K562 (cell line): ENCODE data around the gene ZNF750. TPM values are rescaled to one million over a fixed set of nuclear protein-coding genes. Genes with fewer than 3 reads are reported as not detected.

Experiments used
- ATAC-seq: fragments of 200-7000 bp; cut with Tn5 transposase; 3 replicates; pipeline ENCODE4 v1.9.1; 2020; ENCODE audit warnings: moderate library complexity
- BruUV-seq: library from RNA; stranded (reverse); fragments of 400-500 nt; replicated peaks from 2 replicates; lab custom pipeline; 2021; lab: Mats Ljungman, UMichigan
- CTCF ChIA-PET: fragments of 300-600 bp; formaldehyde crosslinking; extraction: SDS; loops from one replicate; lab custom pipeline; 2021; ENCODE audit warnings: low intra/inter-chr PET ratio; lab: Yijun Ruan, JAX
- POLR2A ChIA-PET: fragments of 300-600, 350-650 bp; sonication (Branson Sonifier 250); formaldehyde crosslinking; extraction: SDS; loops from one replicate; lab custom pipeline; 2021; ENCODE audit warnings: antibody characterized with exemption, inconsistent platforms; lab: Yijun Ruan, JAX
- DNase-seq, 4 experiments: peaks; one replicate each; pipeline versions ENCODE4 v3.0.0 to v3.0.0-alpha.2; 2011 to 2018; ENCODE audit warnings: low spot score in 3 of 4, mixed read lengths in 3 of 4; ENCODE audit errors: extremely low read depth in 1 of 4
- FAIRE-seq: peaks from 2 replicates; lab custom pipeline; 2011; peaks lifted over from hg19 to GRCh38; lab: Jason Lieb, UNC
- H2AFZ ChIP-seq: 2 replicates; pipeline ENCODE4 v1.6.0; 2011; ENCODE audit warnings: low read depth, low read length, control low read depth, inconsistent platforms
- H3K27ac ChIP-seq: fragments of 200-600 bp; 3 replicates; pipeline ENCODE4 v1.8.0; 2011; ENCODE audit warnings: low read depth, mild to moderate bottlenecking, control low read depth, inconsistent platforms, low read length, moderate library complexity, mixed read lengths; ENCODE audit errors: extremely low read depth
- H3K27me3 ChIP-seq, 2 experiments: fragments of 300-600 bp in 1 of 2; 2 replicates in 1 of 2; 3 replicates in 1 of 2; pipeline versions ENCODE4 v1.6.0 to v1.8.0; 2011; ENCODE audit warnings: inconsistent platforms in 2 of 2, low read length in 2 of 2, mild to moderate bottlenecking in 1 of 2, mixed read lengths in 1 of 2, moderate library complexity in 1 of 2; ENCODE audit not compliant: control insufficient read depth in 2 of 2, insufficient read depth in 2 of 2
- H3K36me3 ChIP-seq: fragments of 300-600 bp; 3 replicates; pipeline ENCODE4 v1.8.0; 2011; ENCODE audit warnings: mild to moderate bottlenecking, low read length, inconsistent platforms; ENCODE audit not compliant: control insufficient read depth, insufficient read depth
- H3K4me1 ChIP-seq, 2 experiments: fragments of 200-600 bp in 1 of 2; replicated peaks in 1 of 2; 2 replicates in 1 of 2; 3 replicates in 1 of 2; pipeline versions ENCODE4 v1.5.1 to v1.8.0; 2011; ENCODE audit warnings: inconsistent platforms in 2 of 2, low read length in 2 of 2, mild to moderate bottlenecking in 1 of 2, mixed read lengths in 1 of 2, moderate library complexity in 1 of 2; ENCODE audit not compliant: control insufficient read depth in 2 of 2, insufficient read depth in 2 of 2
- H3K4me2 ChIP-seq: 2 replicates; pipeline ENCODE4 v1.6.1; 2011; ENCODE audit warnings: low read length, control low read depth, inconsistent platforms, mixed read lengths; ENCODE audit not compliant: insufficient read depth
- H3K4me3 ChIP-seq: fragments of 200-600 bp; sonication (generic), shearing (Covaris generic); 2 replicates; pipeline ENCODE4 v1.5.1; 2016; ENCODE audit warnings: control low read depth, inconsistent platforms
- H3K79me2 ChIP-seq: fragments of 200-600 bp; 3 replicates; pipeline ENCODE4 v1.8.0; 2011; ENCODE audit warnings: low read length, inconsistent platforms; ENCODE audit not compliant: control insufficient read depth, insufficient read depth
- H3K9ac ChIP-seq, 2 experiments: 2 replicates each; pipeline versions ENCODE4 v1.6.0 to v1.6.1; 2011; ENCODE audit warnings: low read depth in 2 of 2, low read length in 2 of 2, control low read depth in 1 of 2, inconsistent platforms in 1 of 2, mild to moderate bottlenecking in 1 of 2, mixed read lengths in 1 of 2; ENCODE audit not compliant: insufficient read depth in 1 of 2
- H3K9me1 ChIP-seq: one replicate; pipeline ENCODE4 v1.6.0; 2011; ENCODE audit warnings: inconsistent platforms, mild to moderate bottlenecking, low read length, moderate library complexity; ENCODE audit not compliant: control insufficient read depth, insufficient read depth
- H3K9me3 ChIP-seq: replicated peaks from 2 replicates; pipeline ENCODE4 v1.5.1; 2011; ENCODE audit warnings: low read depth, low read length, inconsistent platforms; ENCODE audit not compliant: control insufficient read depth, insufficient read depth
- H4K20me1 ChIP-seq: replicated peaks from 2 replicates; pipeline ENCODE4 v1.6.1; 2011; ENCODE audit warnings: low read length, inconsistent platforms, mixed read lengths; ENCODE audit not compliant: control insufficient read depth, insufficient read depth
- CREB1 ChIP-seq, 2 experiments: sonication (generic) in 1 of 2; formaldehyde crosslinking in 1 of 2; IDR thresholded peaks; 2 replicates each; pipeline versions ENCODE4 v1.6.1 to v1.8.0; 2012 to 2022; ENCODE audit warnings: inconsistent platforms in 1 of 2, mild to moderate bottlenecking in 1 of 2, missing genetic modification reagents in 1 of 2, moderate library complexity in 1 of 2
- CREB3 ChIP-seq: fragments of 450-650 bp; conservative IDR thresholded peaks from 2 replicates; pipeline ENCODE4 v1.6.1; 2016; ENCODE audit warnings: missing genetic modification characterization, low read depth, mild to moderate bottlenecking, missing compliant biosample characterization, moderate library complexity
- HCFC1 ChIP-seq: IDR thresholded peaks from 2 replicates; pipeline ENCODE4 v1.6.1; 2012; ENCODE audit warnings: low read depth, low read length, improper control_type of control experiment
- HNRNPUL1 ChIP-seq: fragments of 200-400 bp; formaldehyde crosslinking; IDR thresholded peaks from 2 replicates; pipeline ENCODE4 v1.6.1; 2017; ENCODE audit warnings: low read length
- HSF4 ChIP-seq: fragments of 250-450 bp; sonication (Bioruptor Pico); IDR thresholded peaks from 2 replicates; pipeline ENCODE4 v2.1.2; 2022; ENCODE audit warnings: mild to moderate bottlenecking, moderate library complexity, borderline replicate concordance
- MTA2 ChIP-seq: fragments of 450-650 bp; IDR thresholded peaks from 2 replicates; pipeline ENCODE4 v1.6.1; 2016; ENCODE audit warnings: low read depth
- NR1H2 ChIP-seq: sonication (generic); formaldehyde crosslinking; IDR thresholded peaks from 2 replicates; pipeline ENCODE4 v1.4.0; 2020; ENCODE audit warnings: mild to moderate bottlenecking, missing genetic modification reagents
- NR2F6 ChIP-seq: fragments of 450-650 bp; formaldehyde crosslinking; IDR thresholded peaks from 2 replicates; pipeline ENCODE4 v1.4.0; 2020; ENCODE audit warnings: mild to moderate bottlenecking
- POU5F1 ChIP-seq: fragments of 150-350 bp; IDR thresholded peaks from 2 replicates; pipeline ENCODE4 v1.6.1; 2014; ENCODE audit warnings: borderline replicate concordance, low read length, low read depth, mild to moderate bottlenecking; ENCODE audit not compliant: partially characterized antibody
- RBM17 ChIP-seq: fragments of 200-400 bp; formaldehyde crosslinking; IDR thresholded peaks from 2 replicates; pipeline ENCODE4 v1.6.1; 2017; ENCODE audit warnings: low read depth, mild to moderate bottlenecking, low read length, borderline replicate concordance
- RBM34 ChIP-seq: fragments of 200-400 bp; formaldehyde crosslinking; IDR thresholded peaks from 2 replicates; pipeline ENCODE4 v1.6.1; 2018; ENCODE audit warnings: low read length, borderline replicate concordance; ENCODE audit not compliant: insufficient read depth
- STAT5B ChIP-seq: fragments of 250-450 bp; sonication (Bioruptor Pico); IDR thresholded peaks from 2 replicates; pipeline ENCODE4 v1.8.0; 2021; ENCODE audit warnings: mild to moderate bottlenecking, inconsistent platforms
- ZBTB12 ChIP-seq: fragments of 250-450 bp; sonication (Bioruptor Pico); IDR thresholded peaks from 2 replicates; pipeline ENCODE4 v1.4.0; 2020
- ZNF232 ChIP-seq: sonication (generic); formaldehyde crosslinking; IDR thresholded peaks from 2 replicates; pipeline ENCODE4 v1.8.0; 2022; ENCODE audit warnings: mild to moderate bottlenecking, missing genetic modification reagents
- WGBS: fragments of 100-300 bp; shearing (Covaris generic); methylation state at CpG from one replicate; pipeline ENCODE4 v1.1.6; 2016; ENCODE audit warnings: low coverage, mixed read lengths; ENCODE audit not compliant: insufficient coverage; ENCODE audit errors: missing lambda C conversion rate; 5-methylcytosine and 5-hydroxymethylcytosine counted together
- in situ Hi-C: fragments of 300-500 bp; cut with MboI; formaldehyde crosslinking; loops from 4 replicates; pipeline ENCODE4 v1.15.0; 2018; ENCODE audit warnings: inconsistent platforms, mixed read lengths
- intact Hi-C: fragments of 100-400 bp; cut with micrococcal nuclease; formaldehyde crosslinking; loops from 2 replicates; pipeline ENCODE4 v1.14.2; 2022
- polyA plus RNA-seq, 8 experiments: library from polyadenylated mRNA; depleted of rRNA in 4 of 8; stranded (reverse) in 5 of 8; unstranded in 3 of 8; fragments of >200 nt; fragmentation: Nextera tagmentation in 2 of 8; fragmentation: Illumina TruSeq in 1 of 8; extraction: Ambion mirVana in 2 of 8; extraction: Trizol in 1 of 8; gene quantifications; 2 replicates each; pipeline versions ENCODE4 v1.2.1 to v1.2.3, GENCODE V29; 2011 to 2014; ENCODE audit warnings: inconsistent platforms in 1 of 8, missing spikeins in 1 of 8
- total RNA-seq, 7 experiments: library from RNA; depleted of rRNA in 6 of 7; stranded (reverse); fragments of >200 nt in 6 of 7; fragmentation: Illumina TruSeq in 2 of 7; extraction: Trizol in 2 of 7; gene quantifications; 2 replicates each; pipeline versions ENCODE4 v1.2.1 to v1.2.3, GENCODE V29; 2011 to 2021; ENCODE audit warnings: low replicate concordance in 1 of 7

Gene ZNF750
- total and polyA plus RNA-seq, 9 of the 15 experiments (the other 6 are each of a cell fraction or from before 2014, with no cell fraction given): not detected

- no peaks in the 10 kb centered on the region for H3K27me3 ChIP-seq
- ChIA-PET CTCF (no interaction called here), POLR2A (interaction anchor here (0.7 kb wide), 1 partner anchor 32 kb away, joined by 4 read pairs; no protein-coding TSS in a partner anchor)
- in situ Hi-C loops: no loop called here
- H3K9me3 ChIP-seq: no peaks in the 10 kb centered on the region
- no peaks in the 10 kb centered on the region for H4K20me1 ChIP-seq
- H2AFZ ChIP-seq: no peak overlapping the region
- FAIRE-seq (no peak), ATAC-seq (no peak), DNase-seq (no peak)
- intact Hi-C loops: no loop called here
- H3K79me2 ChIP-seq: no peaks in the 10 kb centered on the region
- no peak overlapping the region for H3K4me2 ChIP-seq
- no peak overlapping the region; a peak in 1 of 4 replicates for H3K9ac ChIP-seq
- no peak for TF ChIP-seq NR1H2
- TF ChIP-seq ZBTB12 (CRISPR knock-in tag): no peak
- no peak for TF ChIP-seq ZNF232 (CRISPR knock-in tag)
- TF ChIP-seq RBM17: no peak
- no peak for TF ChIP-seq POU5F1
- no peak for TF ChIP-seq CREB1 (IDR thresholded peaks at IDR 0.05)
- TF ChIP-seq CREB1 (CRISPR knock-in tag; IDR thresholded peaks at IDR 0.05): no peak
- no peak for TF ChIP-seq HNRNPUL1
- TF ChIP-seq HSF4: no peak
- no peak for TF ChIP-seq CREB3 (tag)
- no peak for TF ChIP-seq MTA2
- no peak for TF ChIP-seq NR2F6 (CRISPR knock-in tag)
- no peak for TF ChIP-seq STAT5B (CRISPR knock-in tag)
- TF ChIP-seq RBM34: no peak
- TF ChIP-seq HCFC1: no peak
- H3K36me3 ChIP-seq: peaks cover 18% of the 10 kb centered on the region
- peaks cover 0 to 13% of the 10 kb centered on the region in 2 experiments; a peak in 1 of 5 replicates for H3K4me1 ChIP-seq
- 93% methylated on average over 13 of the region's 13 CpGs for WGBS
- BruUV-seq: no TSS peak
- no peak overlapping the region for H3K4me3 ChIP-seq
- no peak overlapping the region for H3K27ac ChIP-seq
- no peaks in the 10 kb centered on the region for H3K9me1 ChIP-seq
Measured at GRCh38 chr17:82837586-82838320, 2.1 kb downstream of the ZNF750 start.
